NOMO-1 (cell line): Measurements from ENCODE around the gene IPPK.
A peak's percentile ranks its signal among the peaks of the same experiment; 100 is the strongest.
"Not testable (repeated sequence)": the region's sequence is repeated elsewhere in the genome, so short reads cannot be mapped to it uniquely, and the experiment has no call there.

Source experiments
- DNase-seq, 2 experiments: peaks; one replicate each; lab custom pipeline; 2025; ENCODE audit not compliant: unreplicated experiment in 2 of 2; lab: John Stamatoyannopoulos, UW

The IPPK gene

GRCh38 chr9:92639791-92640271 is 30.1 kb downstream of the IPPK start:
- no peak for DNase-seq

- no peak for DNase-seq
These were observed 30.8 kb downstream of the IPPK start for GRCh38 chr9:92639124-92639523.

GRCh38 chr9:92638621-92639101 is 31.3 kb downstream of the IPPK start:
- no peak for DNase-seq

GRCh38 chr9:92637886-92638620 is 31.9 kb downstream of the IPPK start:
- no peak for DNase-seq

GRCh38 chr9:92637326-92637725 is 32.6 kb downstream of the IPPK start:
- no peak for DNase-seq

- DNase-seq = no peak
These were observed 33.3 kb downstream of the IPPK start for GRCh38 chr9:92636627-92637026.

GRCh38 chr9:92635760-92636159 is 34.2 kb downstream of the IPPK start:
- no peak for DNase-seq

- DNase-seq = peak; percentile 29 to 57
These were observed 35.0 kb downstream of the IPPK start for GRCh38 chr9:92634712-92635605.

GRCh38 chr9:92633614-92634278 is 36.2 kb downstream of the IPPK start:
- DNase-seq = no peak

- DNase-seq = no peak
These were observed 37.3 kb downstream of the IPPK start for GRCh38 chr9:92632641-92633040.

GRCh38 chr9:92631452-92632343 is 38.2 kb downstream of the IPPK start:
- DNase-seq = no peak

GRCh38 chr9:92627651-92628050 is 42.3 kb downstream of the IPPK start:
- no peak for DNase-seq

- no peak for DNase-seq
These were observed 43.4 kb downstream of the IPPK start for GRCh38 chr9:92626484-92626883.

- not testable (repeated sequence) for DNase-seq
These were observed 46.0 kb downstream of the IPPK start for GRCh38 chr9:92623936-92624335.

GRCh38 chr9:92620845-92621244 is 49.1 kb downstream of the IPPK start:
- DNase-seq = no peak

- DNase-seq = no peak
These were observed 50.2 kb downstream of the IPPK start for GRCh38 chr9:92619601-92620300.

GRCh38 chr9:92618633-92619225 is 51.2 kb downstream of the IPPK start:
- no peak for DNase-seq

GRCh38 chr9:92617951-92618510 is 51.9 kb downstream of the IPPK start:
- DNase-seq = no peak
